IPS-20b (cell line): ENCODE measurements around the gene STX8.

Experiments
- H3K27ac ChIP-seq: one replicate; pipeline ENCODE4 v1.5.1; 2013; ENCODE audit warnings: low read length
- H3K27me3 ChIP-seq: 2 replicates; pipeline ENCODE4 v1.6.1; 2013; ENCODE audit warnings: mild to moderate bottlenecking, low read length, inconsistent platforms; ENCODE audit not compliant: insufficient read depth
- H3K36me3 ChIP-seq: 2 replicates; pipeline ENCODE4 v1.6.1; 2013; ENCODE audit warnings: low read depth, mild to moderate bottlenecking, inconsistent platforms, low read length, moderate library complexity; ENCODE audit not compliant: insufficient read depth
- H3K4me1 ChIP-seq: 2 replicates; pipeline ENCODE4 v1.6.1; 2013; ENCODE audit warnings: mild to moderate bottlenecking, control low read depth, inconsistent platforms, low read length, moderate library complexity; ENCODE audit not compliant: insufficient read depth
- H3K4me3 ChIP-seq: 2 replicates; pipeline ENCODE4 v1.5.1; 2013; ENCODE audit warnings: mild to moderate bottlenecking, low read length, inconsistent platforms
- H3K9ac ChIP-seq: 2 replicates; pipeline ENCODE4 v1.6.1; 2013; ENCODE audit warnings: low read depth, mild to moderate bottlenecking, inconsistent platforms, low read length, moderate library complexity
- H3K9me3 ChIP-seq: 2 replicates; pipeline ENCODE4 v1.6.1; 2013; ENCODE audit warnings: mild to moderate bottlenecking, low read depth, low read length, inconsistent platforms; ENCODE audit not compliant: insufficient read depth

Gene STX8

DNA sequence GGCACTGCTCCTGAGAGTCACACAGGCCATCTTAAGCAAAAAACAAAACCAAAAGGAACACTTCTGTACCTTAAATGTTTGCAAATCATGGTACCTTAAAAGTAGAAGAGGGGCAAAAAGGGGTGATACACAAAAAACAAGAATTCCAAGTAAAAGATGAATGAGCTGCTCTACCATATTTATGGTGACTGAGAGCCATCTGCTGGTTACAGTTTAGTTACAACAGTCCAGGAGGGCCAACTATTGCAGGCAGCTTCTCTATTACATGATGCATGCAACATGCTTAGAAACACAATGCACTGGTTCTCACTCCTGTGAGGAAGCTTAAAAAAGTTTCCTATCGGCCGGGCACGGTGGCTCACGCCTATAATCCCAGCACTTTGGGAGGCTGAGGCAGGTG lies 53.5 kb downstream of the STX8 start:
- Histone ChIP-seq H3K4me1 (peaks cover 13% of the 10 kb centered on the region; the same call in 1 of the 2 replicates), H3K4me3 (no peak overlapping the region), H3K27me3 (no peaks in the 10 kb centered on the region), H3K27ac (no peak overlapping the region), H3K36me3 (no peaks in the 10 kb centered on the region), H3K9me3 (no peaks in the 10 kb centered on the region), H3K9ac (no peak overlapping the region)

DNA sequence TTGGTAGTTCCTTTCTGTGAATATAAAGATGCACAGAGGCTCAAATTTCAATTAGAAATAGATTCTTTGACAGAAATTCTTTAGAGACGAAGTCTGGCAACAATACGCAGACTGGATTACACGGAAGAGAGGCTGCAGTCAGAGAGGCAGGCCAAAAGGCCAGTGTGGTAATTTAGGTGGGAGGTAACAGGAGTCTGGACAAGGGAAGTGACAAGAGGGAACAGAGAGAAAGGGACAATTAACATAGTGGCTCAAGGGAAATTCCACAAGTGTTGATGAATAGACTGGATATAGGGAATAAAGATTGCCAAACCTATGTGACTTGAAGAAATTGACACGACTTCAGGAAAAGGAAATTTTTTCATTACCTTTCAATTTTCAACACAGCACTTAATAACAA lies 54.6 kb downstream of the STX8 start:
- Histone ChIP-seq H3K9ac (no peak overlapping the region), H3K36me3 (no peaks in the 10 kb centered on the region)

DNA sequence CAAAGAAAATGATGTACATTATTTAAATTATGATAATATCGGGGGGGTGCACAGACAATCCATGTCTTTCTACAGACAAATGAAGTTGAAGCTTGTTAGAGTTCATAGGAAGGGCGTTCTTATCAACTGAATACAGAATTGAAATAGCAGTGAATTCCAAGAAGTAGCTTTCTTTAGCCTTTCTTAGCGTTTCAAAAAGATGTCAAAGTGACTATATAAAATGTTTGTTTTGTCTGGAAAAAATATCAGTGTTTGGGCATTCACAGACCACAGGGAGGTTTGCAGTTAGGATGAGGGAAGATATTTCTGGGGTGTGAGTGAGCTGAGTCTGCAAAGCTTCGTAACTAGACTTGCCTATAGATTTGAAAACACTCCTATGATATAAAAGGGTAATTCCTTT lies 55.0 kb downstream of the STX8 start:
- Histone ChIP-seq H3K4me3 (no peak overlapping the region), H3K9ac (no peak overlapping the region), H3K4me1 (peaks cover 13% of the 10 kb centered on the region; the same call in 1 of the 2 replicates), H3K27ac (no peak overlapping the region), H3K9me3 (no peaks in the 10 kb centered on the region), H3K36me3 (no peaks in the 10 kb centered on the region), H3K27me3 (no peaks in the 10 kb centered on the region)

More for the DNA sequence above, 54.6 kb downstream of the STX8 start:
- H3K4me1 ChIP-seq = peaks cover 13% of the 10 kb centered on the region; the same call in 1 of the 2 replicates
- no peaks in the 10 kb centered on the region for H3K9me3 ChIP-seq
- H3K4me3 ChIP-seq = no peak overlapping the region
- no peak overlapping the region for H3K27ac ChIP-seq
- no peaks in the 10 kb centered on the region for H3K27me3 ChIP-seq

DNA sequence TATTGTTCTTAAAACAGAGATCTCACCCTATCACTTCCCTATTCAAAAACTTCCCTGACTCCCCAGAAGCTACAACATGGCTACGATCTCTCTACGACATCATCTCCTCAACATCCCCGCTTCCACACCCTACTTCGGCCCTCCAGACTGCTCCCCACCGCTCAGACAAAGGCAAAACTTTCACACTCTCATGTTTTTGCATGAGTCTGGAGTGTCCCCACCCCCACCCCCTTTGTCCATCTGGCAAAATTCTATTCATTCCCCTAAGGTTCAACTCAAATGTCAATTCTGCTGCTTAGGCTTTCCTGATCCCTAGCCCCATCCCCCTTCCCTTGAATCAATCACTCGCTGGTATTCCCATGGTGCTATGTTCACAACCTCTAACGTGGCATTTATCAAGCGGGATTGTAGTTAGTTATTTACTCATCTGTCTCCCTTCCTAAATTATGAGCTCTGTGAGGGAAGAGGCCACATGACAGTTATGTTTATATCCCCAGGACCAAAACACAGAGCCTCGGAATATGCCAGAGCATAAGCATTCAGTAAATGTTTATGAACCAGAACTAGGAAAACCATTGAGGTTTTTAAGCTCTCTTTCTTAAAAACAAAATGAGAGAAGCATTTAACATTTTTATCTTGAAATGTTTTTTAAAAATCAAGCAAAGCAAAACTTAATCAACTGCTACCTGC lies 55.9 kb downstream of the STX8 start:
- H3K36me3 ChIP-seq = no peaks in the 10 kb centered on the region
- H3K9ac ChIP-seq = no peak overlapping the region; the same call in 1 of the 2 replicates
- no peak overlapping the region for H3K27ac ChIP-seq
- no peak overlapping the region for H3K4me3 ChIP-seq
- H3K4me1 ChIP-seq = peaks cover 13% of the 10 kb centered on the region; the same call in 1 of the 2 replicates
- H3K27me3 ChIP-seq = no peaks in the 10 kb centered on the region
- H3K9me3 ChIP-seq = no peaks in the 10 kb centered on the region

DNA sequence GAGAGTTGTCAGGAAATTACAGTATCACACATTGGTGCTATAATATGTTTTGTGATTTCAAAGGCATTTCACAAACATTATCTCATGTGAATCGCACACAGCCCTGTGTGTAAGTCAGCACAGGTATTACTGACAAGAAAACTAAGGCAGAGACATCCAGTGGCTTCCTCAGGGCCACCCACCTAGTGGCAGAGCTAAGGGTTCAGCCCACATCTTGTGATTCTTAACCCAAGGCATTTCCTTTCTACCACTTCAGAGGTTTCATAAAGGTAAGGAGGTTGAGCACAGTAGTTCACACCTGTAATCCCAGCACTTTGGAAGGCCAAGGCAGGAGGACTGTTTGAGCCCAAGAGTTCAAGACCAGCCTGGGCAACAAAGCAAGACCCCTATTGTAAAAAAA lies 58.2 kb downstream of the STX8 start:
- no peaks in the 10 kb centered on the region for H3K36me3 ChIP-seq
- no peak overlapping the region for H3K9ac ChIP-seq
- no peak overlapping the region for H3K4me3 ChIP-seq
- no peaks in the 10 kb centered on the region for H3K27me3 ChIP-seq
- peaks cover 16% of the 10 kb centered on the region; the same call in 1 of the 2 replicates for H3K4me1 ChIP-seq
- no peaks in the 10 kb centered on the region for H3K9me3 ChIP-seq
- no peak overlapping the region for H3K27ac ChIP-seq

DNA sequence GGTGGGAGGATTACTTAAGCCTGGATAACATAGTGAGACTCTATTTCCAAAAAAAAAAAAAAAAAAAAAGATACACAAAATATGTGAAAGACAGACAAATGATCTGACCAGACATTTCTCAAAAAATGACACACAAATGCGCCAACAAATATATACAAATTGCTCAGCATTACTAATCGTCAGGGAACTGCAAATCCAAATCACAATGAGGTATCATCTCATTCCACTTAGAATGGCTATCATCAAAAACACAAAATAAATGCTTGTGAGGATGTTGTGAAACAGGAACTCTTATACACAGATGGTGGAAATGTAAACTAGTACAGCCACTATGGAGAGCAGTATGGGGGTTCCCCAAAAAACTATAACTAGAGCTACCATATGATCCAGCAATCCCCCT lies 62.4 kb downstream of the STX8 start:
- no peaks in the 10 kb centered on the region for H3K9me3 ChIP-seq
- no peaks in the 10 kb centered on the region for H3K36me3 ChIP-seq
- peaks cover 3% of the 10 kb centered on the region; the same call in 1 of the 2 replicates for H3K4me1 ChIP-seq
- no peak overlapping the region for H3K27ac ChIP-seq
- H3K27me3 ChIP-seq = no peaks in the 10 kb centered on the region
- H3K4me3 ChIP-seq = no peak overlapping the region
- H3K9ac ChIP-seq = no peak overlapping the region

DNA sequence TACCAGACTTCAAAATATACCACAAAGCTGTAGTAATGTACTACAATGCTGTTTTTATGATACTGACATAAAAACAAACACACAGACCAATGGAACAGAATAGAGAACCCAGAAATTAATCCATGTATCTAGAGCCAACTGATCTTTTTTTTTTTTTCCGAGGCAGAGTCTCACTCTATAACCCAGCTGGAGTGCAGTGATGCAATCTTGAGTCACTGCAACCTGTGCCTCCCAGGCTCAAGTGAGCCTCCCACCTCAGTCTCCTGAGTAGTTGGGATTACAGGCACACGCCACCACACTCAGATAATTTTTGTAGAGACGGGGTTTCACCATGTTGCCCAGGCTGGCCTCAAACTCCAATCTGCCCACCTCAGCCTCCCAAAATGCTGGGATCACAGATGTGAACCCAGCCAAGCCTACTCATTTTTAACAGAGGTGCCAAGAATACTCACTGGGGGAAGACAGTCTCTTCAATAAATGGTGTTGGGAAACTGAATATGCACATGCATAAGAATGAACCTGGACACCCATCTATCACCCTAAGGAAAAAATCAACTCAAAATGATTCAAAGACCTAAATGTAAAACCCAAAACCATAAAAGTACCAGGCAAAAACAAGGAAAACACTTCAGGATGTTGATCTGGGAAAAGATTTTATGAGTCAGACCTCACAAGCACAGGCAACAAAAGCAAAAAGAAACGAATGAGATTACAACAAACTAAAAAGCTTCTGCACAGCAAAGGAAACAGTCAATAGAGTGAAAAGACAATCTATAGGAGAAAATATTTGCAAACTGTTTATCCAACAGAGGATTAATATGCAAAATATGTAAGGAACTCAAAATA lies 63.1 kb downstream of the STX8 start:
- Histone ChIP-seq H3K27ac (no peak overlapping the region), H3K27me3 (no peaks in the 10 kb centered on the region)

DNA sequence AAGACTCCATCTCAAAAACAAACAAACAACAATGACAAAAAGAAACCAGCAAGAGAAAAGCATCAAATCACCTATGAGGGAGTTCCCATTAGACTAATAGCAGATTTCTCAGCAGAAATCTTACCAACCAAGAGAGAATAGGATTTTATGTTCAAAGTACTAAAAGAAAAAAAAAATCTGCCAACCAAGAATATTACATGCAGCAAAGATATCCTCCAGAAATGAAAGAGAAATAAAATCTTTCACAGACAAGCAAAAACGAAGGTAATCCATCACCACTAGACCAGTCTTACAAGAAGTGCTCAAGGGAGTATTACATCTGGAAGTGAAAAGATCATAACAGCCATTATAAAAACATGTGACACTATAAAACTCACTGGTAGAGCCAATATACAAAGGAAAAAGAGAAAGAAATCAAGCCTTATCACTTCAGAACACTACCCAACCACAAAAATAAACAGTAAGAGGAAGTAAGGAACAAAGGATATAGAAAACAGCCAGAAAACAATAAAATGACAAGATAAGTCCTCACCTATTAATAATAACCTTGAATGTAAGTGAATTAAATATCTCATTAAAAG lies 66.3 kb downstream of the STX8 start:
- no peak overlapping the region for H3K27ac ChIP-seq
- H3K36me3 ChIP-seq = no peaks in the 10 kb centered on the region
- H3K9me3 ChIP-seq = no peaks in the 10 kb centered on the region
- H3K27me3 ChIP-seq = no peaks in the 10 kb centered on the region
- peaks cover 3% of the 10 kb centered on the region; the same call in 1 of the 2 replicates for H3K4me1 ChIP-seq
- no peak overlapping the region for H3K9ac ChIP-seq
- H3K4me3 ChIP-seq = no peak overlapping the region

More for the DNA sequence above, 63.1 kb downstream of the STX8 start:
- Histone ChIP-seq H3K9ac (no peak overlapping the region), H3K4me3 (no peak overlapping the region), H3K9me3 (no peaks in the 10 kb centered on the region), H3K4me1 (peaks cover 3% of the 10 kb centered on the region; the same call in 1 of the 2 replicates), H3K36me3 (no peaks in the 10 kb centered on the region)

DNA sequence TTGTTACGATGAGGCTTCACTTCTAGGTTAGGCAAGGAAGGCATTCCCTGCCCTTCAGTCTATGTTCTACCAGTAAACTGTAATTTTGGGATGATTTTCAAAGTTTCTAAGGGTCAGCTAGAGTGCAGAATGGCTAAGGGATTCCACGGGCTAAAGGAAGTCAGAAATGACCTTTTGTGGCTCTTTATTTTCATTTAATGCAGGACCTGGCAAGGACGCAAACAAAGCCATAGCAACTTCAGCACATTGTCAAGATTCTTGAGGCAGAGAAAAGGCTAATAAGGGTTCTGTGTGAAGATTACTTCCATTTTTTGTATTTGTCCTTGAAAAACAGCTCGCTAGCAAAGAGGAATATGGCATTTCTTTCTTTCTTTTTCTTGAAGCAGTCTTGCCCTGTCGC lies 76.6 kb downstream of the STX8 start:
- Histone ChIP-seq H3K36me3 (no peaks in the 10 kb centered on the region), H3K9ac (no peak overlapping the region), H3K4me1 (no peaks in the 10 kb centered on the region), H3K4me3 (no peak overlapping the region), H3K9me3 (no peaks in the 10 kb centered on the region), H3K27ac (no peak overlapping the region), H3K27me3 (no peaks in the 10 kb centered on the region)

DNA sequence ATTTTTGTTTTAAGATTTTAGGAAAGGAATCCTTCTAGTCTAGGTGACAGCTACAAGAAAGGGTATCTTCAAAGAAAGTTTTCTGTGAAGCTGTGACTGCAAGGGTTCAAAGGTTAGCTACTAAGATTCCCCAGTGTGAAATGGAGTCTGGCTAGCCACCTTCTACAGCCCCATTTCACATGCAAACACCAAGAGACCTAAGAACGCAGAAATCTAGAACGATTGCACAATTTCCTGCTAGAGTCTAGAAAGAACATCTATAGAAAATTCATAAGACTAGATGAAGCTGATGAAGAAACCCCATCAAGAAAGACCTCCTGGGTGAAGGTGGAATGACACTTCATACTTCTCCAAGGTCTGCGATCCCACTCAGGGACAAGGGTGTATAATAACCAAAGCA lies 77.1 kb downstream of the STX8 start:
- Histone ChIP-seq H3K9me3 (no peaks in the 10 kb centered on the region), H3K9ac (no peak overlapping the region), H3K4me3 (no peak overlapping the region), H3K27ac (no peak overlapping the region), H3K27me3 (no peaks in the 10 kb centered on the region), H3K4me1 (no peaks in the 10 kb centered on the region), H3K36me3 (no peaks in the 10 kb centered on the region)

DNA sequence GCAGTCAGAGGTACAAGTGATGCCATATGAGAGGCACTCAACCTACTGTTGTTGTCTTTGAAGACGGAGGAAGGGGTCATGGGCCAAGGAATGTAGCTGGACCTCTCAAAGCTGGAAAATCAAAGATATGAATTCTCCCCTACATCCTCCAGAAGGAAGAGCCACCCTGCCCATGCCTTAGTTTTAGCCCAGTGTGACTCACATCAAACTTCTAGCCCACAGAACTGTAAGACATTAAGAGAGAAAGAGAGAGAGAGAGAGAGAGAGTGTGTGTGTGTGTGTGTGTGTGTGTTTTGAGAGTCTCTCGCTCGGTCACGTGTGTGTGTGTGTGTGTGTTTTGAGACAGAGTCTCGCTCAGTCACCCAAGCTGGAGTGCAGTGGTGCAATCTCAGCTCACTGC lies 87.1 kb downstream of the STX8 start:
- H3K27ac ChIP-seq = no peak overlapping the region
- H3K4me1 ChIP-seq = no peaks in the 10 kb centered on the region
- no peak overlapping the region for H3K4me3 ChIP-seq
- no peaks in the 10 kb centered on the region for H3K27me3 ChIP-seq
- H3K36me3 ChIP-seq = no peaks in the 10 kb centered on the region
- no peaks in the 10 kb centered on the region for H3K9me3 ChIP-seq
- H3K9ac ChIP-seq = no peak overlapping the region
